IMR-90 (cell line): ENCODE results near the gene UBE2J1. TPM values are rescaled to one million over a fixed set of nuclear protein-coding genes. Genes with fewer than 3 reads are reported as not detected.

Experiments used
- ATAC-seq: fragments of 200-7000 bp; cut with Tn5 transposase; 2 replicates; pipeline ENCODE4 v1.9.1; 2020; ENCODE audit warnings: low read depth, mild to moderate bottlenecking, moderate library complexity
- BruUV-seq: library from RNA; stranded (reverse); fragments of 400-500 nt; replicated peaks from 2 replicates; lab custom pipeline; 2021; lab: Mats Ljungman, UMichigan
- CTCF ChIA-PET: fragments of 300-600 bp; formaldehyde crosslinking; extraction: SDS; loops from one replicate; lab custom pipeline; 2021; ENCODE audit warnings: antibody characterized with exemption; lab: Yijun Ruan, JAX
- POLR2A ChIA-PET: fragments of 300-600 bp; sonication (Branson Sonifier 250); formaldehyde crosslinking; loops from one replicate; lab custom pipeline; 2022; ENCODE audit warnings: antibody characterized with exemption; ENCODE audit not compliant: unreplicated experiment; lab: Charles Lee
- DNase-seq: peaks from one replicate; pipeline ENCODE4 v3.0.0; 2013
- H2AFZ ChIP-seq: replicated peaks from 2 replicates; pipeline ENCODE3; 2013; ENCODE audit warnings: low read length, mild to moderate bottlenecking; ENCODE audit not compliant: poor library complexity
- H2AK5ac ChIP-seq: 2 replicates; pipeline ENCODE4 v1.6.1; 2013; ENCODE audit warnings: low read depth, low read length, inconsistent platforms
- H2AK9ac ChIP-seq: replicated peaks from 2 replicates; pipeline ENCODE3; 2013; ENCODE audit warnings: mild to moderate bottlenecking, low read depth, low read length, moderate library complexity; ENCODE audit not compliant: poor library complexity
- H2BK120ac ChIP-seq: 2 replicates; pipeline ENCODE4 v1.6.1; 2013; ENCODE audit warnings: low read depth, low read length, inconsistent platforms
- H2BK15ac ChIP-seq: 3 replicates; pipeline ENCODE4 v1.6.1; 2013; ENCODE audit warnings: low read depth, low read length, inconsistent platforms
- H2BK20ac ChIP-seq: 2 replicates; pipeline ENCODE4 v1.6.1; 2013; ENCODE audit warnings: low read depth, mild to moderate bottlenecking, inconsistent platforms, low read length, moderate library complexity
- H2BK5ac ChIP-seq: 2 replicates; pipeline ENCODE4 v1.6.1; 2013; ENCODE audit warnings: mild to moderate bottlenecking, low read depth, low read length, inconsistent platforms; ENCODE audit not compliant: poor library complexity, severe bottlenecking
- H3K14ac ChIP-seq: replicated peaks from 2 replicates; pipeline ENCODE4 v1.6.1; 2013; ENCODE audit warnings: low read depth, low read length, inconsistent platforms
- H3K18ac ChIP-seq: 2 replicates; pipeline ENCODE4 v1.6.1; 2013; ENCODE audit warnings: low read depth, low read length, control low read depth
- H3K23ac ChIP-seq: 2 replicates; pipeline ENCODE4 v1.6.1; 2013; ENCODE audit warnings: low read depth, low read length, inconsistent platforms
- H3K27ac ChIP-seq: 2 replicates; pipeline ENCODE4 v1.5.1; 2013; ENCODE audit warnings: mild to moderate bottlenecking, control low read depth, low read length; ENCODE audit not compliant: insufficient read depth
- H3K27me3 ChIP-seq: 2 replicates; pipeline ENCODE4 v1.6.1; 2013; ENCODE audit warnings: low read length; ENCODE audit not compliant: control insufficient read depth, insufficient read depth
- H3K36me3 ChIP-seq: 2 replicates; pipeline ENCODE4 v1.6.1; 2013; ENCODE audit warnings: low read length, mixed read lengths; ENCODE audit not compliant: control insufficient read depth, insufficient read depth
- H3K4ac ChIP-seq: 2 replicates; pipeline ENCODE4 v1.6.1; 2013; ENCODE audit warnings: low read depth, low read length, inconsistent platforms
- H3K4me1 ChIP-seq: 2 replicates; pipeline ENCODE4 v1.6.1; 2013; ENCODE audit warnings: low read length, mixed read lengths; ENCODE audit not compliant: control insufficient read depth, insufficient read depth
- H3K4me2 ChIP-seq: 2 replicates; pipeline ENCODE4 v1.6.1; 2013; ENCODE audit warnings: low read depth, mild to moderate bottlenecking, control low read depth, low read length, moderate library complexity
- H3K4me3 ChIP-seq: 2 replicates; pipeline ENCODE4 v1.5.1; 2013; ENCODE audit warnings: low read depth, mild to moderate bottlenecking, control low read depth, low read length, moderate library complexity; ENCODE audit not compliant: insufficient read depth
- H3K56ac ChIP-seq: 2 replicates; pipeline ENCODE4 v1.6.1; 2013; ENCODE audit warnings: low read length, inconsistent platforms; ENCODE audit not compliant: insufficient read depth; ENCODE audit errors: extremely low read depth
- H3K79me1 ChIP-seq, 2 experiments: 2 replicates each; pipeline ENCODE4 v1.6.1; 2013; ENCODE audit warnings: low read length in 2 of 2, inconsistent platforms in 1 of 2, low read depth in 1 of 2
- H3K9ac ChIP-seq: 2 replicates; pipeline ENCODE4 v1.6.1; 2013; ENCODE audit warnings: low read depth, low read length, control low read depth
- H3K9me1 ChIP-seq: 2 replicates; pipeline ENCODE4 v1.6.1; 2013; ENCODE audit warnings: low read length, inconsistent platforms; ENCODE audit not compliant: insufficient read depth
- H3K9me3 ChIP-seq: 2 replicates; pipeline ENCODE4 v1.6.1; 2013; ENCODE audit warnings: low read length; ENCODE audit not compliant: control insufficient read depth, insufficient read depth
- H4K20me1 ChIP-seq: 2 replicates; pipeline ENCODE4 v1.6.1; 2013; ENCODE audit warnings: low read length, inconsistent platforms; ENCODE audit not compliant: insufficient read depth
- H4K5ac ChIP-seq: 2 replicates; pipeline ENCODE4 v1.6.1; 2013; ENCODE audit warnings: mild to moderate bottlenecking, low read depth, low read length, control low read depth
- H4K8ac ChIP-seq, 2 experiments: 2 replicates each; pipeline ENCODE4 v1.6.1; 2013; ENCODE audit warnings: low read depth in 2 of 2, low read length in 2 of 2, control low read depth in 1 of 2, inconsistent platforms in 1 of 2
- H4K91ac ChIP-seq: 2 replicates; pipeline ENCODE4 v1.6.1; 2013; ENCODE audit warnings: low read depth, low read length, inconsistent platforms; ENCODE audit not compliant: insufficient read depth
- BHLHE40 ChIP-seq: fragments of 150-350 bp; IDR thresholded peaks from 2 replicates; pipeline ENCODE4 v1.6.1; 2016; ENCODE audit warnings: mild to moderate bottlenecking, low read depth, low read length
- FOS ChIP-seq: fragments of 150-350 bp; IDR thresholded peaks from 2 replicates; pipeline ENCODE4 v1.6.1; 2016; ENCODE audit warnings: low read depth, low read length
- MAFK ChIP-seq: IDR thresholded peaks from 2 replicates; pipeline ENCODE4 v1.6.1; 2012; ENCODE audit warnings: low read depth, low read length, improper control_type of control experiment
- NFE2L2 ChIP-seq: fragments of 150-350 bp; IDR thresholded peaks from 2 replicates; pipeline ENCODE4 v1.6.1; 2016; ENCODE audit warnings: low read depth, mild to moderate bottlenecking, low read length
- RAD21 ChIP-seq: IDR thresholded peaks from 2 replicates; pipeline ENCODE4 v1.6.1; 2012; ENCODE audit warnings: low read length, improper control_type of control experiment
- RCOR1 ChIP-seq: IDR thresholded peaks from 2 replicates; pipeline ENCODE4 v1.6.1; 2012; ENCODE audit warnings: mild to moderate bottlenecking, low read length, improper control_type of control experiment; ENCODE audit not compliant: insufficient replicate concordance
- RFX5 ChIP-seq: IDR thresholded peaks from 2 replicates; pipeline ENCODE4 v1.8.0; 2012; ENCODE audit warnings: low read depth, mild to moderate bottlenecking, low read length, moderate library complexity
- WGBS, 2 experiments: methylation state at CpG; one replicate each; pipeline versions ENCODE4 v1.1.5 to v1.1.7; 2013; ENCODE audit warnings: missing lambda C conversion rate in 2 of 2; ENCODE audit not compliant: insufficient read length in 1 of 2; ENCODE audit errors: extremely low coverage in 2 of 2; 5-methylcytosine and 5-hydroxymethylcytosine counted together
- dilution Hi-C: fragments of 300-500 bp; cut with HindIII; formaldehyde crosslinking; loops from one replicate; pipeline ENCODE4 v1.14.3; 2018; ENCODE audit warnings: low sequenced_read_pairs; ENCODE audit not compliant: unreplicated experiment
- in situ Hi-C: fragments of 300-500 bp; cut with MboI; formaldehyde crosslinking; loops from 3 replicates; pipeline ENCODE4 v1.14.3; 2019; ENCODE audit warnings: low sequenced_read_pairs, inconsistent platforms, mixed read lengths
- intact Hi-C: fragments of 100-400 bp; cut with micrococcal nuclease; formaldehyde crosslinking; loops from 2 replicates; pipeline ENCODE4 v1.10.0; 2022
- polyA plus RNA-seq, 3 experiments: library from polyadenylated mRNA; depleted of rRNA; stranded (reverse); fragments of >200 nt; gene quantifications; 2 replicates each; pipeline ENCODE4 v1.2.3, GENCODE V29; 2012; ENCODE audit warnings: low replicate concordance in 1 of 3
- total RNA-seq: library from RNA; depleted of rRNA; stranded (reverse); fragments of >200 nt; gene quantifications from 2 replicates; pipeline ENCODE4 v1.2.3, GENCODE V29; 2012
- TF ChIP-seq, protein P1 (sequence below): conservative IDR thresholded peaks from 2 replicates; pipeline ENCODE4 v1.5.1; 2012; ENCODE audit warnings: mild to moderate bottlenecking, low read depth, low read length, improper control_type of control experiment
- TF ChIP-seq, protein P2 (sequence below): fragments of 150-350 bp; IDR thresholded peaks from 2 replicates; pipeline ENCODE4 v1.6.1; 2016; ENCODE audit warnings: low read depth, mild to moderate bottlenecking, low read length, moderate library complexity, borderline replicate concordance

Gene UBE2J1
- total and polyA plus RNA-seq, 2 of the 4 experiments (the other 2 are of a cell fraction): 20.9 to 35.3 TPM

DNA sequence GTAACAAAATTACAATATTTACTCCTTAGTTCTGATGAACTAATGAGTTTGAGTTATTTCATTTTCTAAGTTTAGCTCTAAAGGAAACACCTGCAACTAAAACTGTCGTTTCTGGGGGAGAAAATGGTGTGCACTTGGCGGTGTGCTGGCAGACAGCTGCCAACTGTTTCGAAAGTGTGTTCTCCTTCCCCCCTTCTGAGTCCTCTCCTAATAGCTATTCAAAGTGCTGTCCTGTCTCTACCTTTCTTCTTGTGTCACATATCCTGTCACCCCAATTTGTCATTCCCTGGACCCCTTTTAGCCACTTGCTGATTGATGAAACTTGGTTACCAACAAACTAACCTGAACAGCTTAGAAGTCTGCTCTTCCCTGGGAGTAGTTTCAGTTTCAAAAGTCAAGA, 4.9 kb upstream of the UBE2J1 start:
- Histone ChIP-seq H3K9me3 (no peaks in the 10 kb centered on the region), H3K18ac (no peak overlapping the region), H3K9ac (no peak overlapping the region), H3K4ac (no peak overlapping the region), H3K9me1 (no peaks in the 10 kb centered on the region), H3K4me2 (peak overlapping the region; percentile 75; the same call in 1 of the 2 replicates), H3K23ac (no peak overlapping the region), H3K27ac (no peak overlapping the region), H2BK20ac (no peak overlapping the region), H4K91ac (no peak overlapping the region), H2AK9ac (no peak overlapping the region), H2AK5ac (no peak overlapping the region), H3K27me3 (no peaks in the 10 kb centered on the region), H3K4me1 (no peaks in the 10 kb centered on the region), H4K20me1 (no peaks in the 10 kb centered on the region), H3K4me3 (peak overlapping the region; percentile 34; the same call in 1 of the 2 replicates), H2AFZ (no peak overlapping the region), H2BK15ac (no peak overlapping the region), H3K36me3 (no peaks in the 10 kb centered on the region), H3K14ac (no peak overlapping the region), H2BK5ac (no peak overlapping the region), H2BK120ac (no peak overlapping the region), H3K79me1 (0 out of 4 replicates have a peak, but pooled peaks cover 0 to 3% of the 10 kb centered on the region in 2 experiments), H3K56ac (no peak overlapping the region), H4K8ac (no peak overlapping the region), H4K5ac (no peak overlapping the region)
- BruUV-seq: no TSS peak
- in situ Hi-C loops (loop anchor here (25.0 kb wide), 2 partner anchors 220 to 370 kb away; partner anchors contain the start of gene PM20D2), intact Hi-C loops (no loop called here), dilution Hi-C loops (no loop called here)
- ATAC-seq (no peak), DNase-seq (no peak)
- CTCF ChIA-PET: interaction anchor here (2.0 to 2.3 kb wide), 2 partner anchors 10 to 15 kb away, joined by 8 read pairs; no protein-coding TSS in a partner anchor
- POLR2A ChIA-PET: no interaction called here
- whole genome bisulfite sequencing, 2 experiments: no CpG with 5 or more reads among the region's 3 CpGs
- no peak for TF ChIP-seq FOS
- TF ChIP-seq, protein P1, sequence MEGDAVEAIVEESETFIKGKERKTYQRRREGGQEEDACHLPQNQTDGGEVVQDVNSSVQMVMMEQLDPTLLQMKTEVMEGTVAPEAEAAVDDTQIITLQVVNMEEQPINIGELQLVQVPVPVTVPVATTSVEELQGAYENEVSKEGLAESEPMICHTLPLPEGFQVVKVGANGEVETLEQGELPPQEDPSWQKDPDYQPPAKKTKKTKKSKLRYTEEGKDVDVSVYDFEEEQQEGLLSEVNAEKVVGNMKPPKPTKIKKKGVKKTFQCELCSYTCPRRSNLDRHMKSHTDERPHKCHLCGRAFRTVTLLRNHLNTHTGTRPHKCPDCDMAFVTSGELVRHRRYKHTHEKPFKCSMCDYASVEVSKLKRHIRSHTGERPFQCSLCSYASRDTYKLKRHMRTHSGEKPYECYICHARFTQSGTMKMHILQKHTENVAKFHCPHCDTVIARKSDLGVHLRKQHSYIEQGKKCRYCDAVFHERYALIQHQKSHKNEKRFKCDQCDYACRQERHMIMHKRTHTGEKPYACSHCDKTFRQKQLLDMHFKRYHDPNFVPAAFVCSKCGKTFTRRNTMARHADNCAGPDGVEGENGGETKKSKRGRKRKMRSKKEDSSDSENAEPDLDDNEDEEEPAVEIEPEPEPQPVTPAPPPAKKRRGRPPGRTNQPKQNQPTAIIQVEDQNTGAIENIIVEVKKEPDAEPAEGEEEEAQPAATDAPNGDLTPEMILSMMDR: no peak
- no peak for TF ChIP-seq MAFK
- TF ChIP-seq RAD21: no peak
- no peak for TF ChIP-seq NFE2L2
- TF ChIP-seq RCOR1: no peak
- TF ChIP-seq RFX5: no peak
- TF ChIP-seq, protein P2, sequence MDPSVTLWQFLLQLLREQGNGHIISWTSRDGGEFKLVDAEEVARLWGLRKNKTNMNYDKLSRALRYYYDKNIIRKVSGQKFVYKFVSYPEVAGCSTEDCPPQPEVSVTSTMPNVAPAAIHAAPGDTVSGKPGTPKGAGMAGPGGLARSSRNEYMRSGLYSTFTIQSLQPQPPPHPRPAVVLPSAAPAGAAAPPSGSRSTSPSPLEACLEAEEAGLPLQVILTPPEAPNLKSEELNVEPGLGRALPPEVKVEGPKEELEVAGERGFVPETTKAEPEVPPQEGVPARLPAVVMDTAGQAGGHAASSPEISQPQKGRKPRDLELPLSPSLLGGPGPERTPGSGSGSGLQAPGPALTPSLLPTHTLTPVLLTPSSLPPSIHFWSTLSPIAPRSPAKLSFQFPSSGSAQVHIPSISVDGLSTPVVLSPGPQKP: no peak
- no peak for TF ChIP-seq BHLHE40
